Measurements from ENCODE around the gene BMS1.

DNA sequence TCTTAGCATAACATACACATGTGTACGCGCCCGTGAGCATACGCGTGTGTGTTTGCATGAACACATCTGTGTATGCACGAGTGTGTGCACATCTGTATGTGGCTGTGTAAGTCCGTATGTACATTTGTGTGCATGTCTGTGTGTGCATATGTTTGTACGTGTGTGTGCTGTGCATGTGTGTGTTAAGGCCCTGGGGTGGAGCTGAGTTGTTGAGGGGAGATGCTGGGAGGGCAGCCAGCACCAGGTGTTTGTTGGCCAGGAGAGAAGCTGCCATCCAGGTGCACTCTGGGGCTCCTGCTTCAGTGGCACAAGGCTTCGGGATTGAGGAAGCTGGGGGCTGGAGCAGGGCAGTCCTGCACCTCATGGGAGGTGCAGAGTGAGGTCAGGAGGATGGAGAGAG lies 85.0 kb downstream of the BMS1 start:
- TF ChIP-seq, protein P1, sequence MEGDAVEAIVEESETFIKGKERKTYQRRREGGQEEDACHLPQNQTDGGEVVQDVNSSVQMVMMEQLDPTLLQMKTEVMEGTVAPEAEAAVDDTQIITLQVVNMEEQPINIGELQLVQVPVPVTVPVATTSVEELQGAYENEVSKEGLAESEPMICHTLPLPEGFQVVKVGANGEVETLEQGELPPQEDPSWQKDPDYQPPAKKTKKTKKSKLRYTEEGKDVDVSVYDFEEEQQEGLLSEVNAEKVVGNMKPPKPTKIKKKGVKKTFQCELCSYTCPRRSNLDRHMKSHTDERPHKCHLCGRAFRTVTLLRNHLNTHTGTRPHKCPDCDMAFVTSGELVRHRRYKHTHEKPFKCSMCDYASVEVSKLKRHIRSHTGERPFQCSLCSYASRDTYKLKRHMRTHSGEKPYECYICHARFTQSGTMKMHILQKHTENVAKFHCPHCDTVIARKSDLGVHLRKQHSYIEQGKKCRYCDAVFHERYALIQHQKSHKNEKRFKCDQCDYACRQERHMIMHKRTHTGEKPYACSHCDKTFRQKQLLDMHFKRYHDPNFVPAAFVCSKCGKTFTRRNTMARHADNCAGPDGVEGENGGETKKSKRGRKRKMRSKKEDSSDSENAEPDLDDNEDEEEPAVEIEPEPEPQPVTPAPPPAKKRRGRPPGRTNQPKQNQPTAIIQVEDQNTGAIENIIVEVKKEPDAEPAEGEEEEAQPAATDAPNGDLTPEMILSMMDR (IDR thresholded peaks at IDR 0.05) = no peak
- TF ChIP-seq POLR2A (IDR thresholded peaks at IDR 0.05) = no peak

Data from body of pancreas (tissue), 4 donors.